DOHH2 (cell line): ENCODE results near the gene BORCS8.
A peak's percentile ranks its signal among the peaks of the same experiment; 100 is the strongest.

Experiments
- H3F3A ChIP-seq: fragments of 200-600 bp; sonication (generic), shearing (Covaris generic); 2 replicates; pipeline ENCODE4 v1.6.0; 2016; ENCODE audit warnings: antibody characterized with exemption, mild to moderate bottlenecking; ENCODE audit not compliant: control insufficient read depth, insufficient read depth
- H3K27ac ChIP-seq: fragments of 200-600 bp; sonication (generic); 2 replicates; pipeline ENCODE4 v1.5.1; 2014; ENCODE audit warnings: low read depth, mild to moderate bottlenecking, low read length, moderate library complexity
- H3K27me3 ChIP-seq: fragments of 200-600 bp; sonication (generic); 2 replicates; pipeline ENCODE4 v1.6.1; 2014; ENCODE audit warnings: mild to moderate bottlenecking, low read length, mixed read lengths; ENCODE audit not compliant: control insufficient read depth
- H3K36me3 ChIP-seq: fragments of 200-600 bp; sonication (generic); 2 replicates; pipeline ENCODE4 v1.6.1; 2014; ENCODE audit warnings: mild to moderate bottlenecking, low read length, moderate library complexity, mixed read lengths; ENCODE audit not compliant: control insufficient read depth
- H3K4me1 ChIP-seq: fragments of 200-600 bp; sonication (generic); 2 replicates; pipeline ENCODE4 v1.6.1; 2014; ENCODE audit warnings: mild to moderate bottlenecking, low read length, mixed read lengths; ENCODE audit not compliant: control insufficient read depth
- H3K4me2 ChIP-seq: fragments of 200-600 bp; sonication (generic); 2 replicates; pipeline ENCODE4 v1.6.0; 2014; ENCODE audit warnings: mild to moderate bottlenecking, low read length, moderate library complexity
- H3K4me3 ChIP-seq: fragments of 200-600 bp; sonication (generic); 2 replicates; pipeline ENCODE4 v1.5.1; 2014; ENCODE audit warnings: mild to moderate bottlenecking, low read length, mixed read lengths
- H3K79me2 ChIP-seq: fragments of 200-600 bp; sonication (generic); 2 replicates; pipeline ENCODE4 v1.6.1; 2014; ENCODE audit warnings: mild to moderate bottlenecking, low read length, mixed read lengths; ENCODE audit not compliant: control insufficient read depth
- H3K9me2 ChIP-seq: fragments of 200-600 bp; sonication (generic); replicated peaks from 2 replicates; pipeline ENCODE4 v1.6.1; 2014; ENCODE audit warnings: mild to moderate bottlenecking, low read length, mixed read lengths; ENCODE audit not compliant: control insufficient read depth
- H3K9me3 ChIP-seq: fragments of 200-600 bp; sonication (generic); 2 replicates; pipeline ENCODE4 v1.6.1; 2014; ENCODE audit warnings: antibody characterized with exemption, low read length, mixed read lengths; ENCODE audit not compliant: control insufficient read depth, insufficient read depth
- H4K20me1 ChIP-seq: fragments of 200-600 bp; sonication (generic); 2 replicates; pipeline ENCODE4 v1.6.0; 2014; ENCODE audit warnings: low read depth, mild to moderate bottlenecking, antibody characterized with exemption, low read length, moderate library complexity; ENCODE audit not compliant: control insufficient read depth, insufficient read depth
- EZH2phosphoT487 ChIP-seq: fragments of 200-600 bp; sonication (generic); IDR thresholded peaks from 2 replicates; pipeline ENCODE4 v1.6.1; 2017; ENCODE audit warnings: borderline replicate concordance, mild to moderate bottlenecking, antibody characterized with exemption, low read length, moderate library complexity, mixed read lengths
- TF ChIP-seq, protein P1 (sequence below): fragments of 200-600 bp; sonication (generic); IDR thresholded peaks from one replicate; pipeline ENCODE4 v1.5.1; 2014; ENCODE audit warnings: antibody characterized with exemption, mild to moderate bottlenecking, low read depth, low read length; ENCODE audit not compliant: poor library complexity, severe bottlenecking

The BORCS8 gene

DNA sequence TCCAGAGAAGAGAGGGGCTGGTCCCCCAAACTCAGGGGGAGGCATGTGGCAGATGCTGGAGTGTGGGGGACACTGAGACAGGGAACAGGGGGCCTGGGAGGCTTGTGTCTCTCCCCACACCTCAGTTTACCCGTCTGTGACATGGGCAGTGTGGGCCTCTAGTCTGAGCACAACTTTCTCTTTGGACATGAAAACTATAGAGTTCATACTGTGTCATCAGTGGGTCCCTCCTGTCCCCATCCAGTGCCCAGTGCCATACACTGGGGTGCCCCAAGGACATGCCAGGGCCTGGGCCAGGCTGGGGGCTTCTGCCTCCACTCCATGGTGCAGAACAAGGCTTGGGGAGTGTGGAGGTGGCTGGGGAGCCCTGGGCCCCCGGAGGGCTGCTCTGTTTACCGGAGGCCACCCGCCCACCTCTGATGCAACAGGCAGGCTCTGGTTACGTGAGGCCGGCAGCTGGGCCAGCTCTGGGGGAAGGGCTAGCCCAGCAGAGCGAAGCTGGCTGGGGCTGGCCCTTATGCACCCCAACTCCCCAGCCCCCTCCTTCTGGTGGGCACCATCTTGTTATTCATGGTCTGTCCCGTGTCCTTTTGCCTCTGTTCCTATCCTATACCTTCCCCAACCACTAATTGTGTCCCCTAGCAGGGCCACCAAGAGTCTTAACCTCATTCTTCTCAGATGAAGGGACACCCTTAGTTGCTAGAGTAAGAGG lies 20.0 kb downstream of the BORCS8 start:
- H3K4me3 ChIP-seq: peak overlapping the region; percentile 45
- no peaks in the 10 kb centered on the region for H3K9me3 ChIP-seq
- H3K36me3 ChIP-seq: peaks cover 28% of the 10 kb centered on the region
- H3K27me3 ChIP-seq: no peaks in the 10 kb centered on the region
- H3K79me2 ChIP-seq: peaks cover 49% of the 10 kb centered on the region
- peak overlapping the region; percentile 91 for H3K4me2 ChIP-seq
- peaks cover 54% of the 10 kb centered on the region for H3K4me1 ChIP-seq
- peak overlapping the region; percentile 97 for H3K27ac ChIP-seq
- H3K9me2 ChIP-seq: no peaks in the 10 kb centered on the region
- no peaks in the 10 kb centered on the region; the same call in 1 of the 2 replicates for H4K20me1 ChIP-seq
- peaks cover 9% of the 10 kb centered on the region for H3F3A ChIP-seq
- TF ChIP-seq EZH2phosphoT487: no peak
- TF ChIP-seq, protein P1, sequence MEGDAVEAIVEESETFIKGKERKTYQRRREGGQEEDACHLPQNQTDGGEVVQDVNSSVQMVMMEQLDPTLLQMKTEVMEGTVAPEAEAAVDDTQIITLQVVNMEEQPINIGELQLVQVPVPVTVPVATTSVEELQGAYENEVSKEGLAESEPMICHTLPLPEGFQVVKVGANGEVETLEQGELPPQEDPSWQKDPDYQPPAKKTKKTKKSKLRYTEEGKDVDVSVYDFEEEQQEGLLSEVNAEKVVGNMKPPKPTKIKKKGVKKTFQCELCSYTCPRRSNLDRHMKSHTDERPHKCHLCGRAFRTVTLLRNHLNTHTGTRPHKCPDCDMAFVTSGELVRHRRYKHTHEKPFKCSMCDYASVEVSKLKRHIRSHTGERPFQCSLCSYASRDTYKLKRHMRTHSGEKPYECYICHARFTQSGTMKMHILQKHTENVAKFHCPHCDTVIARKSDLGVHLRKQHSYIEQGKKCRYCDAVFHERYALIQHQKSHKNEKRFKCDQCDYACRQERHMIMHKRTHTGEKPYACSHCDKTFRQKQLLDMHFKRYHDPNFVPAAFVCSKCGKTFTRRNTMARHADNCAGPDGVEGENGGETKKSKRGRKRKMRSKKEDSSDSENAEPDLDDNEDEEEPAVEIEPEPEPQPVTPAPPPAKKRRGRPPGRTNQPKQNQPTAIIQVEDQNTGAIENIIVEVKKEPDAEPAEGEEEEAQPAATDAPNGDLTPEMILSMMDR: no peak

DNA sequence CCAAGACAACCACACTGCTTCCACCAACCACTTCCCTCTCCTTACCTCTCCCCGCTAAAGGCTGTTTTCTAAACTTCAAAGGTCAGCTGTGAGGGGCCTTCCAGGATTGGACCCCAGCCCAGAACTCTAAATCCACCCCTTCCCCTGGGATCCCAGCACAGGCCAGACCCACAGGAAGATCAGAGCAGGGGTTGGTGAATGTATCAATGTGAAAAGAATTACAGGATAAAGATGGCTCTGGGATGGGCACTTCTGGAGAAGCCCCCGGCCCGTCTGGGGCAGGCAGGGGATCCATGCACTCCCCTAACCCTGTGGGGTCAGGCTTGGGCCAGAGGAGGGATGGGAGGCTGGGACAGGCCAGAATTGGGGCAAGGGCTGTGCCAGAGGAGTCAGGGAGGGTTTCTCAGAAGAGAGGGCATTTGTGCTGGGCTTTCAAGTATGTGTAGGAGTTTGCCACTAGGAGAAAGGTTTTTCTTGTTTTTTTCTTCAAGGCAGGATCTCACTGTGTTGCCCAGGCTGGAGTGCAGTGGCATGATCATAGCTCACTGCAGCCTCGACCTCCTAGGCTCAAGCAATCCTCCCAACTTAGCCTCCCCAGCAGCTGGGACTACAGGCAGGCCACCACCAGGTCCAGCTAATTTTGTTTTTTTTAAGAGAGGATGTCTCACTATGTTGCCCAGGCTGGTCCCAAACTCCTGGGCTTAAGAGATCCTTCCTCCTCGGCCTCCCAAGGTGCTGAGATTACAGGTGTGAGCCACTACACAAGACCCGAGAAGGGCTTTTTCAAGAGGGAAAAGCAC lies 20.9 kb downstream of the BORCS8 start:
- H3K9me3 ChIP-seq: no peaks in the 10 kb centered on the region
- peaks cover 37% of the 10 kb centered on the region for H3K36me3 ChIP-seq
- no peaks in the 10 kb centered on the region for H3K27me3 ChIP-seq
- peak overlapping the region; percentile 91 for H3K4me2 ChIP-seq
- no peaks in the 10 kb centered on the region for H3K9me2 ChIP-seq
- peaks cover 61% of the 10 kb centered on the region for H3K4me1 ChIP-seq
- TF ChIP-seq, protein P1: no peak
- no peak for TF ChIP-seq EZH2phosphoT487
- peaks cover 17% of the 10 kb centered on the region for H3F3A ChIP-seq
- H4K20me1 ChIP-seq: peaks cover 2% of the 10 kb centered on the region; the same call in 1 of the 2 replicates
- H3K79me2 ChIP-seq: peaks cover 58% of the 10 kb centered on the region
- peak overlapping the region; percentile 96 for H3K4me3 ChIP-seq
- peak overlapping the region; percentile 97 for H3K27ac ChIP-seq

DNA sequence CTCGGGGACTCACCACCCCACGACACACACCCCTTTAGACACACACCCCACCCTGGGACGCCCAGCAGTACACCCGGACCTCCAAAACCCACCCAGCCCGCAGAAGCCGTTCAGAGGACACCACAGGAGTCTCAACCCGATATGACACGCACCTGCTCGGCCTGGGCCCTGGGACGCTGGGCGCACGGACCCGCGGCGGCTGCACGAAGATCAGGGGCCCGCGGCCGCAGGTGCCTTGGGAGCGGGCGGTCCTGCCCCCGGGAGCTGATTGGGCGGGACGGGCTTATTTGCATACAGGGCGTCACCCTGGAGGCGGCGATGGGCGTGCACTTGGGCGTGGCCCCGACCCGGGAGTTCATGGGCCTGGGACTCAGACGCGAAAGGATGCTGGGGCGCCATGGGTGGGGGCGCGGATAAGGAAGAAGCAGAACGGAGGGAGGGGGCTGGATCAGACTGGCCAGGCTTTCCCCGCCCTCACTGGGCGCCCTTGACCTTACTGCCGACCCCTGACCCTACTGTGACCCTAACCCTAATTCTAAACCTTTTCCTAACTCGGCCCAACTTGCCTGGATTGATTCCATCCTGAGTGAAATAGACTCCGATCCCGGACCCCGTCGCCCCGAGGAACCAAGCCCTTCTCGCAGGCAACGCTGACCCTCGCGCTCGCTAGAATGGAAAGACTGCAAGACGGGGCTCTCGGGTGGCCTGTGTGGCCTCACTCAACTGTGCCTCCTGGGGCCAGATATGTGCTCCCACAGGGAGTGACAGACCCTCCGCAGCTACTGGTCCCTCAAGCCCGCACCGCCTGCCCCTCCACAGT lies 21.7 kb downstream of the BORCS8 start, which contains the start of gene MEF2B:
MEF2B (minus strand) TSS at position 211 of the 820 bp plus-strand sequence. CDS start 19,528 bp downstream, outside the sequence.
- Histone ChIP-seq H3F3A (peaks cover 24% of the 10 kb centered on the region), H3K4me3 (peak within 1 kb of the TSS; percentile 96), H3K4me1 (peaks cover 66% of the 10 kb centered on the region), H3K9me3 (no peaks in the 10 kb centered on the region), H3K27ac (peak within 1 kb of the TSS; percentile 97), H3K79me2 (peaks cover 66% of the 10 kb centered on the region), H3K36me3 (peaks cover 45% of the 10 kb centered on the region), H4K20me1 (peaks cover 9% of the 10 kb centered on the region; the same call in 1 of the 2 replicates), H3K4me2 (peak within 1 kb of the TSS; percentile 91), H3K27me3 (no peaks in the 10 kb centered on the region), H3K9me2 (no peaks in the 10 kb centered on the region)
- no peak for TF ChIP-seq EZH2phosphoT487
- TF ChIP-seq, protein P1: no peak
